H1 (cell line): ENCODE measurements around the gene SMIM28. TPM values are rescaled to one million over a fixed set of nuclear protein-coding genes. Genes with fewer than 3 reads are reported as not detected.

Experiments
- CTCF ChIA-PET: fragments of 300-600 bp; sonication (Branson Sonifier 250); formaldehyde crosslinking; loops from one replicate; lab custom pipeline; 2021; ENCODE audit not compliant: partially characterized antibody; lab: Charles Lee
- POLR2A ChIA-PET: fragments of 300-600 bp; sonication (Branson Sonifier 250); formaldehyde crosslinking; loops from one replicate; lab custom pipeline; 2021; ENCODE audit warnings: inconsistent platforms; ENCODE audit not compliant: partially characterized antibody; lab: Charles Lee
- DNase-seq, 2 experiments: peaks; one replicate each; pipeline versions ENCODE4 v3.0.0 to v3.0.0-alpha.2; 2010 to 2022; ENCODE audit warnings: low spot score in 2 of 2, low read depth in 1 of 2, mixed read lengths in 1 of 2
- FAIRE-seq: peaks from 2 replicates; lab custom pipeline; 2011; peaks lifted over from hg19 to GRCh38; lab: Jason Lieb, UNC
- H2AFZ ChIP-seq: 2 replicates; pipeline ENCODE4 v1.8.1; 2012; ENCODE audit warnings: low read length, inconsistent platforms
- H2AK5ac ChIP-seq: 2 replicates; pipeline ENCODE4 v1.6.1; 2013; ENCODE audit warnings: low read depth, low read length
- H2BK120ac ChIP-seq: replicated peaks from 2 replicates; pipeline ENCODE3; 2013; ENCODE audit warnings: low read depth, low read length, inconsistent platforms
- H2BK12ac ChIP-seq: 2 replicates; pipeline ENCODE4 v1.6.1; 2013; ENCODE audit warnings: low read depth, low read length
- H2BK15ac ChIP-seq: 2 replicates; pipeline ENCODE4 v1.6.1; 2013; ENCODE audit warnings: low read length
- H2BK20ac ChIP-seq: 2 replicates; pipeline ENCODE4 v1.6.1; 2013; ENCODE audit warnings: low read length
- H2BK5ac ChIP-seq: 2 replicates; pipeline ENCODE4 v1.6.1; 2013; ENCODE audit warnings: low read depth, low read length
- H3K14ac ChIP-seq: 2 replicates; pipeline ENCODE4 v1.6.1; 2013; ENCODE audit warnings: inconsistent platforms; ENCODE audit not compliant: insufficient read length
- H3K18ac ChIP-seq: 2 replicates; pipeline ENCODE4 v1.6.1; 2013; ENCODE audit warnings: low read length; ENCODE audit errors: extremely low read depth
- H3K23ac ChIP-seq: 2 replicates; pipeline ENCODE4 v1.6.1; 2013; ENCODE audit warnings: inconsistent platforms; ENCODE audit not compliant: insufficient read length
- H3K23me2 ChIP-seq: 2 replicates; pipeline ENCODE4 v1.6.1; 2013; ENCODE audit warnings: low read depth, low read length
- H3K27ac ChIP-seq: 2 replicates; pipeline ENCODE4 v1.6.1; 2011; ENCODE audit warnings: low read depth, low read length, inconsistent platforms
- H3K27me3 ChIP-seq, 4 experiments: replicated peaks in 1 of 4; 1 replicate in 1 of 4; 2 replicates in 3 of 4; pipeline versions ENCODE4 v1.6.1 to v1.8.1; 2011 to 2013; ENCODE audit warnings: low read length in 3 of 4, mild to moderate bottlenecking in 3 of 4, inconsistent platforms in 2 of 4, mixed read lengths in 2 of 4, moderate library complexity in 1 of 4; ENCODE audit not compliant: control insufficient read depth in 3 of 4, insufficient read depth in 3 of 4; ENCODE audit errors: extremely low read depth in 1 of 4
- H3K36me3 ChIP-seq, 4 experiments: 2 replicates each; pipeline versions ENCODE4 v1.6.1 to v1.8.1; 2011 to 2013; ENCODE audit warnings: mild to moderate bottlenecking in 4 of 4, low read length in 3 of 4, moderate library complexity in 2 of 4, control low read depth in 1 of 4, inconsistent platforms in 1 of 4; ENCODE audit not compliant: insufficient read depth in 4 of 4, control insufficient read depth in 2 of 4
- H3K4ac ChIP-seq: replicated peaks from 2 replicates; pipeline ENCODE3; 2013; ENCODE audit warnings: low read length, low read depth, mixed read lengths, inconsistent platforms; ENCODE audit not compliant: insufficient read length
- H3K4me1 ChIP-seq, 4 experiments: replicated peaks in 1 of 4; 1 replicate in 1 of 4; 2 replicates in 3 of 4; pipeline versions ENCODE4 v1.6.1 to v1.8.1; 2011 to 2013; ENCODE audit warnings: low read length in 3 of 4, inconsistent platforms in 2 of 4, mixed read lengths in 1 of 4; ENCODE audit not compliant: insufficient read depth in 4 of 4, control insufficient read depth in 3 of 4
- H3K4me2 ChIP-seq, 2 experiments: 2 replicates each; pipeline versions ENCODE4 v1.6.1 to v1.8.1; 2011 to 2013; ENCODE audit warnings: low read depth in 2 of 2, low read length in 2 of 2, control low read depth in 1 of 2, inconsistent platforms in 1 of 2, mild to moderate bottlenecking in 1 of 2; ENCODE audit not compliant: insufficient read depth in 1 of 2
- H3K4me3 ChIP-seq, 4 experiments: fragments of 200-600, 300-600 bp in 1 of 4; sonication (generic), shearing (Covaris generic), sonication (Bioruptor Twin) in 1 of 4; 2 replicates each; pipeline versions ENCODE4 v1.5.1 to v1.8.1; 2011 to 2016; ENCODE audit warnings: low read length in 4 of 4, low read depth in 3 of 4, control low read depth in 2 of 4, inconsistent platforms in 2 of 4, mild to moderate bottlenecking in 2 of 4, mixed read lengths in 1 of 4, moderate library complexity in 1 of 4; ENCODE audit not compliant: insufficient read depth in 2 of 4; ENCODE audit errors: extremely low read depth in 1 of 4
- H3K56ac ChIP-seq: replicated peaks from 2 replicates; pipeline ENCODE3; 2013; ENCODE audit warnings: low read depth, mild to moderate bottlenecking, mixed read lengths, low read length, inconsistent platforms; ENCODE audit not compliant: insufficient read length
- H3K79me1 ChIP-seq: 2 replicates; pipeline ENCODE4 v1.6.1; 2013; ENCODE audit warnings: low read depth, low read length, control low read depth
- H3K79me2 ChIP-seq, 2 experiments: 2 replicates each; pipeline versions ENCODE4 v1.6.1 to v1.8.1; 2012 to 2013; ENCODE audit warnings: low read length in 2 of 2, mild to moderate bottlenecking in 2 of 2, inconsistent platforms in 1 of 2; ENCODE audit not compliant: insufficient read depth in 2 of 2, control insufficient read depth in 1 of 2
- H3K9ac ChIP-seq, 4 experiments: replicated peaks in 1 of 4; 1 replicate in 1 of 4; 2 replicates in 3 of 4; pipeline versions ENCODE4 v1.6.1 to v1.8.1; 2011 to 2013; ENCODE audit warnings: low read depth in 3 of 4, low read length in 3 of 4, control low read depth in 2 of 4, mild to moderate bottlenecking in 2 of 4, moderate library complexity in 2 of 4, inconsistent platforms in 1 of 4; ENCODE audit errors: extremely low read depth in 1 of 4
- H3K9me3 ChIP-seq, 2 experiments: 2 replicates each; pipeline versions ENCODE4 v1.6.1 to v1.8.1; 2012 to 2013; ENCODE audit warnings: mild to moderate bottlenecking in 2 of 2, moderate library complexity in 2 of 2, control low read depth in 1 of 2, inconsistent platforms in 1 of 2, low read depth in 1 of 2, low read length in 1 of 2, mixed read lengths in 1 of 2; ENCODE audit not compliant: insufficient read depth in 2 of 2
- H4K20me1 ChIP-seq, 2 experiments: replicated peaks in 1 of 2; 2 replicates each; pipeline versions ENCODE3 to v1.8.1; 2011 to 2013; ENCODE audit warnings: inconsistent platforms in 2 of 2, low read length in 2 of 2, mild to moderate bottlenecking in 1 of 2; ENCODE audit not compliant: insufficient read depth in 2 of 2, control insufficient read depth in 1 of 2
- H4K5ac ChIP-seq: 2 replicates; pipeline ENCODE4 v1.6.1; 2013; ENCODE audit warnings: low read length, low read depth, mixed read lengths, inconsistent platforms; ENCODE audit not compliant: insufficient read length
- H4K8ac ChIP-seq: 2 replicates; pipeline ENCODE4 v1.8.0; 2013; ENCODE audit warnings: mild to moderate bottlenecking, moderate library complexity, low read length, inconsistent platforms; ENCODE audit not compliant: insufficient read depth; ENCODE audit errors: extremely low read depth
- H4K91ac ChIP-seq: replicated peaks from 2 replicates; pipeline ENCODE3; 2013; ENCODE audit warnings: low read length, mixed read lengths, inconsistent platforms; ENCODE audit not compliant: insufficient read length
- CHD1 ChIP-seq: IDR thresholded peaks from 2 replicates; pipeline ENCODE4 v1.6.1; 2012; ENCODE audit warnings: low read depth, low read length, improper control_type of control experiment
- POU5F1 ChIP-seq: IDR thresholded peaks from 2 replicates; pipeline ENCODE4 v1.6.1; 2011; ENCODE audit warnings: low read depth, mild to moderate bottlenecking, low read length, moderate library complexity
- SUZ12 ChIP-seq: fragments of 200-600 bp; sonication (generic); IDR thresholded peaks from 2 replicates; pipeline ENCODE4 v1.6.1; 2012; ENCODE audit warnings: mild to moderate bottlenecking, inconsistent platforms, low read length, moderate library complexity, mixed read lengths
- TCF12 ChIP-seq: IDR thresholded peaks from 2 replicates; pipeline ENCODE4 v1.6.1; 2011; ENCODE audit warnings: low read depth, mild to moderate bottlenecking, low read length
- USF2 ChIP-seq: IDR thresholded peaks from 2 replicates; pipeline ENCODE4 v1.6.1; 2011; ENCODE audit warnings: low read length, improper control_type of control experiment
- YY1 ChIP-seq: IDR thresholded peaks from 2 replicates; pipeline ENCODE4 v1.6.1; 2011; ENCODE audit warnings: low read depth, mild to moderate bottlenecking, low read length
- WGBS, 2 experiments: shearing (Covaris generic) in 1 of 2; methylation state at CpG; one replicate each; pipeline versions ENCODE4 v1.1.6 to v1.1.7; 2013 to 2015; ENCODE audit warnings: low lambda C conversion rate in 2 of 2, mixed read lengths in 2 of 2, inconsistent platforms in 1 of 2, low coverage in 1 of 2, missing lambda C conversion rate in 1 of 2; ENCODE audit not compliant: insufficient replicate concordance in 2 of 2, insufficient coverage in 1 of 2, insufficient read length in 1 of 2; ENCODE audit errors: extremely low coverage in 1 of 2, missing lambda C conversion rate in 1 of 2; 5-methylcytosine and 5-hydroxymethylcytosine counted together
- polyA plus RNA-seq, 7 experiments: library from polyadenylated mRNA; depleted of rRNA in 3 of 7; stranded (reverse) in 5 of 7; unstranded in 2 of 7; fragments of >200 nt in 5 of 7; fragments of 200-250 nt in 2 of 7; gene quantifications; 1 replicate in 5 of 7; 2 replicates in 1 of 7; 4 replicates in 1 of 7; pipeline versions ENCODE4 v1.2.1 to v1.2.3, GENCODE V29; 2011 to 2013; ENCODE audit warnings: missing spikeins in 2 of 7, mixed read lengths in 2 of 7
- total RNA-seq: library from RNA; stranded (reverse); fragmentation: NEBNext Ultra II Directional; extraction: Animal tissue kit (Norgen Biotek cat#: 25700); gene quantifications from 2 replicates; pipeline ENCODE4 v1.2.1, GENCODE V29; 2021

The SMIM28 gene
- total and polyA plus RNA-seq, 2 of the 8 experiments (the other 6 are each of a cell fraction or from before 2014, with no cell fraction given), result not detected

DNA sequence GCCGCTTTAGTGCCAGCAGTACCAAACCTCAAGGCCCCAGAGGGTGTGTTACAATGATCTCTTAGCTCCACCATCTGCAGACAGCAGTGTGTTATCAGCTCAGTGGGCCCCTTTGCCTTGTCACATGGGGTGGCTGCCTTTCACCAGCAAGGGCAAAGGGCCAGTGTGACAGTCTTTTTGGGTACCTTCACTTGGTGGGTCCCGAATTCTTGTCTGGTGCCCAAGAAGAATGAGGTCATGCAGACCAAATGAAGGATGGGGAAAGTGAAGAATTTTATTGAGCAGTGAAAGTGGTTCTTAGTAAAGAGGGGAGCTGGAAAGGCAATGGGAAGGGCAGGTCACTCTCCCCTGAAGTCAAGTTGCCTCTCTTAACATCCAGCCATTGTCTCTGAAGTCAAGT lies 2.9 kb upstream of the SMIM28 start:
- H3K18ac ChIP-seq, result no peak overlapping the region
- H3K4ac ChIP-seq, result no peak overlapping the region
- H2BK20ac ChIP-seq, result no peak overlapping the region
- no peak overlapping the region for H3K27ac ChIP-seq
- ChIA-PET POLR2A (interaction anchor here (1.3 kb wide), 1 partner anchor 9 kb away, joined by 3 read pairs; no protein-coding TSS in a partner anchor), CTCF (interaction anchor here (1.1 to 1.4 kb wide), 4 partner anchors 9 to 87 kb away, joined by 3 to 5 read pairs (median 3); no protein-coding TSS in a partner anchor)
- H3K9ac ChIP-seq, result no peak overlapping the region
- no peaks in the 10 kb centered on the region for H3K79me1 ChIP-seq
- no peak overlapping the region for H3K56ac ChIP-seq
- H2AFZ ChIP-seq, result no peak overlapping the region
- no peak overlapping the region for H4K91ac ChIP-seq
- H2BK15ac ChIP-seq, result no peak overlapping the region
- peaks cover 0 to 8% (median 1%) of the 10 kb centered on the region in 4 experiments; a peak in 2 of 7 replicates for H3K4me1 ChIP-seq
- TF ChIP-seq TCF12 (no peak), USF2 (no peak), SUZ12 (no peak), YY1 (no peak), CHD1 (no peak), POU5F1 (no peak)
- no peaks in the 10 kb centered on the region for H3K27me3 ChIP-seq
- no peak overlapping the region for H2BK12ac ChIP-seq
- H3K4me3 ChIP-seq, result no peak overlapping the region
- no peak overlapping the region for H2BK5ac ChIP-seq
- no peak overlapping the region for H3K14ac ChIP-seq
- FAIRE-seq (no peak), DNase-seq (no peak)
- no peak overlapping the region for H4K8ac ChIP-seq
- H3K79me2 ChIP-seq, result no peaks in the 10 kb centered on the region
- H3K36me3 ChIP-seq, result no peaks in the 10 kb centered on the region
- H3K23ac ChIP-seq, result no peak overlapping the region
- H2AK5ac ChIP-seq, result no peak overlapping the region
- 88% methylated on average over 2 of the region's 2 CpGs; no CpG with 5 or more reads in 1 of the 2 experiments for WGBS, 2 experiments
- no peak overlapping the region for H3K4me2 ChIP-seq
- H2BK120ac ChIP-seq, result no peak overlapping the region
- H3K23me2 ChIP-seq, result no peaks in the 10 kb centered on the region
- H4K20me1 ChIP-seq, result no peaks in the 10 kb centered on the region
- no peak overlapping the region for H4K5ac ChIP-seq
- no peaks in the 10 kb centered on the region for H3K9me3 ChIP-seq
